HG03064 (cell line): ENCODE results near the gene SHISA2.
"Not testable (repeated sequence)": the region's sequence is repeated elsewhere in the genome, so short reads cannot be mapped to it uniquely, and the experiment has no call there.

Source experiments
- ATAC-seq: cut with Tn5 transposase; IDR thresholded peaks from one replicate; pipeline ENCODE4 v1.9.1; 2021; ENCODE audit warnings: low read depth; ENCODE audit not compliant: unreplicated experiment

The SHISA2 gene

DNA sequence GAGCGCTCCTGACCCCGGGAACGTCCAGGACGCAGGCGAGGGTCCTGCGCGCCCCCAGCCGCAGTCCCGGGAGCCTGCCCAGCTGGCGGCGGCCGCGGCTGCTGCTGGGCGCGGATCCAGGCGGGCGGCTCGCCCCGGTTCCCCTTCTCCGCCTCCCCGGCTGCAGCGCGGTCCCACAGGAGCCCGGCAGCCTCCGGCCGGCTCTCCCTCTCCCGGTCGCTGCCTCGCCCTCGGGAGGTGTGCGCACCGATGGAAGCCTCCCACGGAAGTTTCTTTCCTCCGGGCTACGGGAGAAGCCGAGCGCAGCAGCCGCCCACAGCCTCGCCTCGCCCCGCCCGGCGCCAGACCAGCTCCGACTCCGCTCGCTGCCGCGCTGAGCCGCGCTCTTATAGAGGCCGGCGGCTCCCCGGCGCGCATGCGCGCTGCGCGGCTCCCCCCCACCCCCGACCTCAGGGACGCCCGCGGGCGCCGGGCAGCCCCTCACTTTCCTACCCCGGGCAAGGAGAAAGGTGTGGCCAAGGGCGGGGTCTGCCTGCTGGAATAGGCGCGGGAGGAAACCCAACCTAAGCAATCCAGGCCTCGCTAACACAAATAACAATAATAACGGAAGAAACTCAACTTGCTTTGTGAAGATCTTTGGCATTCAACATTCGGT lies at the start of gene SHISA2:
SHISA2 (minus strand) TSS at position 360 of the 655 bp plus-strand sequence. CDS start 1,041 bp downstream, outside the sequence.
- ATAC-seq, result no peak

GRCh38 chr13:26095846-26096610 lies 44.2 kb upstream of the SHISA2 start:
- ATAC-seq, result no peak

GRCh38 chr13:26095338-26095737 lies 43.5 kb upstream of the SHISA2 start:
- ATAC-seq, result no peak

DNA sequence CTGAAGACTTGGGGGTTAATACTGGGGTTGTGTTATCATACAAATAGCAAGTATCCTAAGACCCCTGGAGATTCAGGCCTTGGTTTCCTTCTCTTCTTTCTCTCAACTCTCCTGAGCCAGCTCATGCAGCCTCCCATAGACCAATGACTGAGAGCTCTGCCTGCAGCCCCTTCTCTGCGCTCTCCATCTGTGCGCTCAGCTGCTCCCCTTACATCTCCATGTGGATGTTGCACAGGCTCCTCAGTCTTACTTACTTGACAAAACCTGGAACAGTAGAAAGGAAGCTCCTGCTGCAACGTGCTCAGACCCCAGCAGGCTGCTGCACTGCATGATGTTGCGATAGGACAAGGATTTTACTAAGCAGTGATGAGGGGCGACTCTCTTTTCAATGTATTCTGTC lies 25.0 kb upstream of the SHISA2 start:
- ATAC-seq, result not testable (repeated sequence)

DNA sequence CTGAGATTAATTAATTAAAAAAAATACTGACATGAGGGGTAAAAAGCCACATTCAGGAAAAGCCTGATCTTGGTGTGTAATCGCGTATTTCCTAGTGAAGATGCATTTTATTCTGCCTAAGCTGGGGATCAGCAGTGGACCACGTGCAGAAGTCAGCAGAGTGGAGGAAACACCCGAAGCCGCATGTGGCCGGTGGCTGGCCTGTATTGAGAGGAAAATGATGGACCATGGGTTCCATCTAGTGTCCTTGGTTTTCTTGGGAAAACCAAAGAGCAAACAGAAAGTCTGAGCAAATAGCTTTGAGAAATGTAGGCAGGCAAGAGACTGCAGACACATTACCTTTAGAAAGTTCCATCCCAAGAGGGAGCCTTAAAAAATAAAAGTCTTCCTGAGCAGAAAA lies 23.7 kb upstream of the SHISA2 start:
- no peak for ATAC-seq

GRCh38 chr13:26074706-26075105 lies 22.9 kb upstream of the SHISA2 start:
- no peak for ATAC-seq

DNA sequence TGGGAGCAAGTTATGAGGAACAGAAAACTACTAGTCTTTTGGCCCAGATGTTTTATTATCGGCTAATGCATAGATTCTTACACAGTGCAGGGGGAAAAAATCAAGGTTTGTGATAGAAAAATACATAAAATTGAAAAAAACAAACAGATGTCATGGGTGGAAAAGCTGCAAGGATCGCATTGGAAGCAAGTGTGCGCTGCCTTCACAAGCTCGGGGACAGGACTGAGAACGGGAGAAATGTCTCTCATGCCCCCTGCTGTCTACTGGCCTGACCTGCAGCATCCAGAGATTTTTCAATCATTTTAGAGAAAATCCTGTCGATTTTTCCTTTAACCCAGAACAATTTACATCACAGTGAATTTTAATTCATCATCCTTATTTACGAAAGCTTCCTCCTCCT lies 20.5 kb upstream of the SHISA2 start:
- ATAC-seq, result not testable (repeated sequence)

DNA sequence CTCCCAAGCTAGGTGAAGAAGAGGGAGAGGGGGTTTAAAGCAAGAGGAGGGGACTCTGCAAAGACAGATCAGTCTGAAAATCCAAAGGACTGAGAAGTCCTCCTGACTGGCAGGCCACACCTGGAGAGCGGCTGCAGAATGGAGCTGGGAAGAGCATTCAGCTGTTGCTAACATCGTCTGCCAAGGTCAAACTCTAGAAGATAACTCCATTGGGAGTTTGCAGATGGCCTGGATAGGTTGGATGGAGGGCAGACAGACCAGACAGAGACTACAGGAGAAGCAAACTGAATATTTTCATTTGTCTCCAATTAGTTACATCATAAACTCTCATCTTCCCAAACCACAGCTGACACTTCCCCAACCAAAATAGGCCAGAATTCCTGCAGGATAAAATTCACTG lies 19.9 kb upstream of the SHISA2 start:
- no peak for ATAC-seq

DNA sequence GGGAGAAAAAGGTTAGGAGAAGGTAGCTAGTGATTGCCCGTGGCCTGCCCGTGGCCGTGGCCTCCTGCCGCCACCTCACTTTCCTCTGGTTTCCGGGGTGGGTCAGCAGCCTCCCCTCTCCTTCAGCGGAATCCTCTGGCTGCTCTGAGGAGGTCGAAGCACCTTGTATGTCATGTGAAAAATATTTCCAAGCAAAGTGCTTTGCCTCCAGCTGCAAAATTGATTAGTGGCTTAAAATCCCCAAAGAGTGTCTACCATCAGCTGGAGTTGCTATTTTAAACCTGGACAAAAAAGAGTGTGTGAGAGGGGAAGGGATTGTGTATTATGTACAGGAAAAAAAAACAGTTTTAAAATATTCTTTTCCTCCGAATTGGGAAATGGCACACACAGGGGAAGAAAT lies 17.8 kb upstream of the SHISA2 start:
- ATAC-seq, result not testable (repeated sequence)

DNA sequence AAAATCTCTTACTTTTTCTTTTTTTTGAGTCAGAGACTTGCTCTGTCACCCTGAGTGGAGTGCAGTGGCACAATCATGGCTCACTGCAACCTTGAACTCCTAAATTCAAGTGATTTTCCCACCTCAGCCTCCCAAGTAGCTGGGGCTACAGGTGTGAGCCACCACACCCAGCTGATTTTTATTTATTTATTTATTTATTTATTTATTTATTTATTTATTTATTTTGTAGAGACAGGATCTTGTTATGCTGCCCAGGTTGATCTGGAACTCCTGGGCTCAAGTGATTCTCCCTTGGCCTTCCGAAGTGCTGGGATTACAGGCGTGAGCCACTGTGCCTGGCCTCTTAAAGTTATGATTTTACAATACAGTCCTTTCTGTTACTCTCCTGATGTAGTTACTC lies 16.6 kb upstream of the SHISA2 start:
- not testable (repeated sequence) for ATAC-seq

GRCh38 chr13:26067601-26068000 lies 15.8 kb upstream of the SHISA2 start:
- ATAC-seq, result no peak

DNA sequence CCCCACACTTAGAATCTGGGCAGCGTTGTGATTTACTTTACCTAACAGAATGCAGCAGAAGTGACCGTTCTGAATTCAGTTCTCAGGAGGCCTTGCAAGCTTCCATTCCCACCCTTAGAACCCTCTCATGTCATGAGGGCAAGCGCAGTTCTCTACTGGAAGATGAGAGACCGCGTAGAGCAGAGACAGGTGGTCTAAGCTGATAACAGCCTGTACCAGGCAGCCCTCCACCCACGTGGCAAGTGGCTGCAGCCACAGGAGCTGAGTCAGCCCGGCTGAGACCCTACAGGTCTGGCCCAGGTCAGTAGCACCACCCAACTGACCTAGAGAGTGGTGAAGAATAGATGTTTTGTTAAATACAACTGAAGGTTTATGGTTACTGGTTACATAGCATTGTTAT lies 14.7 kb upstream of the SHISA2 start:
- ATAC-seq, result not testable (repeated sequence)

GRCh38 chr13:26062853-26063444 lies 11.1 kb upstream of the SHISA2 start:
- no peak for ATAC-seq

DNA sequence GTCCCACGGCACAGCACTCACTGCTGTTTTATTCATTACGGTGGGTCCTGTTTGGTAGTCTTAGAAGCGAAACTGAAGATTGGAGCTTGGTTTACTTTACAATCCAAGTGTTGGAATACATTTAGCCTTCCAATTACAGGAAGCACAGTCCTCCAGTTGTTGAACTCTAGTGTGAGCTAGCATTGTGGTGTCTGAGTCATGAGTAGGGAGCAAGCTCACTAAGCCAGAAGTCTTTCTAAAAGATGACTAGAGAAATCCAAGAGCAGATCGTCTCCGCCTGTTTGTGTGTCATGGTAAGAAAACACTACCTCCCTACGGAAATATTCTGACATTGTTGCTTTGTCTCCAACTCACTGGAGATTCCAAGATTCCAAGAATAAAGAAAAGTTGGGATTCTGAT lies 10.1 kb upstream of the SHISA2 start:
- no peak for ATAC-seq

DNA sequence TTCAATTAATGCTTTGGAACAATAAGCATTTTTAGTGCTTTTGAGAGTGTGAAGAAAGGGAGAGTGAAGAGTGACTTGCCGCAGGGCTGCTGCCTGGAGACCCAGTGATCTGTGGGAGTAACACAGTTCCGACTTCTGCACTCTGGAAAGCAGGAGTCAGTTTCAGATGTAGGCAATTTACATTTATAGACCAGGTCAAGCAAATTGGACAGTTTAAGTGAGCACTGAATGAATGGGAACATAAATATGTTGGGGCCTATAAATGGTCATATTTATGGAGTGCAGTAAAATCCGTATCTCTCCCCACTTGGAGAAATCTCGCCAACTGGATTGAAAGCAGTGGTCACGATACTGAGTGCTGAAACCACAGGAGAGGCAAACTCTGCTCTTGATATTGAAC lies 9.4 kb upstream of the SHISA2 start:
- ATAC-seq, result no peak

DNA sequence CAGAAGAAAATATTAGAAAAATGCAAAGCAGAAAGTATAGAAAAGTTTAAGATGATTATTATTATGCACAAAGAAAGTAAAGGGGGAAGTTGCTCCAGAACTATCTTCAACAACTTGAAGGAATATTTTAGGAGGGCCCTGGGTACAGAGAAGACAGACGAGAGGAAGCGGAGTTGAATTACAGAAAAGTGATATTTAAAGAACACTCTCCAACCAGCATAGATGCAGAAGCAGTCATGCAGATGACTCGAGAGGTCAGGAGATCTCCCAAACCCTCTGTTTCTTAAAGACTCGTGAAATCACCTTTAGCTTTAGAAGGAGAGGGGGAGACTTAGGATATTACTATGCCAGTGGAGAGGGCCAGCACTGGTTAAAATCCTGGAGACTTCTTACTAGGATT lies 8.5 kb upstream of the SHISA2 start:
- ATAC-seq, result no peak

- ATAC-seq, result no peak
These were observed 6.9 kb upstream of the SHISA2 start for GRCh38 chr13:26058704-26059103.

DNA sequence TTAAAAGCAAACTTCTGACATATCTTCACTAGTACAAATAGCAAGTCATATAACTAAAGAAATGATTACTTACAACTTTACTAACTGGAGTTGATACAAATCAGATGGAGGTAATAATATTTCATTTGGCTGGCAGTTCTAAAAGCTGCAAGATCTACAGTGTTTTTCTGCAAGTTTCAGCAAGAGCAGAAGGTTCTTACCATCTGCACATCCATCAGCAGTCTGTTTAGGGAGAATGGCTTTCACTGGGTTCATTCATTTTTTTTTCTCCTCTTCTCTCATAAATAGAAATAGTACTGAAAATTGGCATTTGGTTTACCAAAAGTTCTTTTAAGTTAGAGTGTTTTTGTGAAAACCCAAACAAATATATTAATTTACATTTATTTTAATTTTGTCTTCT lies 3.1 kb upstream of the SHISA2 start:
- ATAC-seq, result no peak

DNA sequence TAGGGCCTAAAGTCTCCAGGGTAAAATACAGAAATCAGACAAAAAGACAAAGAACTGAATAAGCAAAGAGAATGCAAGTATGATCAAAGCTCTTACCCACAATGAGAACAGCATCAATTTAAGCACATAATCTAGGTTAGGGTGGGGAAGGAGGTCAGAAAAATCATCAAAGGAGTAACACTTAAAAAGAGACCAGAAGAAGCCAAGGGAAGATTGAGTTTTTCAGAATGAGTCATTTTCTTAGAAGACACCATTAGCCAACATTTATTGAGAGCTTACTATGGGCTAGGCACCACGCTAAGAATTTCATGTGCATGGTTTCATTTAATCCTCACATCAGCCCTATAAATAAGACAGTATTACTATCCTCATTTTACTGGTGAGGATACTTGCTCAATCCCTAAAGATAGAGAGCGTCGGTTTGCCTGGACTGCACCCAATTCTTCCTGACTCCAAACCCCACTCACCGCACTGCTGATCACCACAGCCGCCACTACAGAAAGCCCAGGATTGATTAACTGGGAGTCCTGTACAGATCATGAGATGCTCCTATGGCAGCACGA lies 1.7 kb upstream of the SHISA2 start:
- ATAC-seq, result no peak

DNA sequence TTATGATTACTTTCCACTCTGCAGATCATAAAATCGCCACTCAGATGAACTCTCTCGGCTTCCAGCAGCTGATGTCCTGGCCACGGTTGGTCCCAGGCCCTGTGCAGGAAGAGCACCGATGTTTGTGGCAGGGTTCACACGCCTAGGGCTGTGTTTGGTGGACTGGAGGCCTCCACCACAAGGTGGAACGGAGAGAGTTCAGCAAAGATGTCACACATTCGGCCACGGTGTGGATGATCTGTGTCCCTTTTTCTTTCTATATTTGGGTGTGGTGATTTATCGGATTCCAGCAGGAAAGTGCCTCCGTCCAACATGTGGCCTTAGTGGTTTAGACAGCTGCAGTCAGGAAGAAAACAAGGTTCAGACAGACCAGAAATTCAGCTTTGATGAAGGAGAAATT lies 521 bp upstream of the SHISA2 start:
- ATAC-seq, result no peak

GRCh38 chr13:26051231-26051656 lies 572 bp downstream of the SHISA2 start:
- ATAC-seq, result no peak
